Trophoblast cell (in vitro differentiated cells and primary cell): ENCODE data around the gene PLCG1.

ENCODE experiments used
- DNase-seq, 2 donors: peaks; one replicate each; pipeline ENCODE4 v3.0.0-alpha.2; 2016
- H2AFZ ChIP-seq: 2 replicates; pipeline ENCODE4 v1.6.1; 2013; ENCODE audit warnings: low read length, moderate library complexity, mild to moderate bottlenecking; ENCODE audit not compliant: insufficient read depth, poor library complexity
- H2AK5ac ChIP-seq: 2 replicates; pipeline ENCODE4 v1.6.1; 2013; ENCODE audit warnings: mild to moderate bottlenecking, low read length
- H2BK120ac ChIP-seq: 2 replicates; pipeline ENCODE4 v1.6.1; 2013; ENCODE audit warnings: low read length, mild to moderate bottlenecking, moderate library complexity; ENCODE audit not compliant: insufficient read depth, poor library complexity
- H2BK12ac ChIP-seq: 2 replicates; pipeline ENCODE4 v1.6.1; 2013; ENCODE audit warnings: mild to moderate bottlenecking, low read length, moderate library complexity
- H2BK5ac ChIP-seq: 2 replicates; pipeline ENCODE4 v1.6.1; 2013; ENCODE audit warnings: low read length, low read depth, moderate library complexity, mild to moderate bottlenecking; ENCODE audit not compliant: poor library complexity
- H3K14ac ChIP-seq: 2 replicates; pipeline ENCODE4 v1.6.1; 2013; ENCODE audit warnings: mild to moderate bottlenecking, low read length
- H3K18ac ChIP-seq: 2 replicates; pipeline ENCODE4 v1.6.1; 2013; ENCODE audit warnings: mild to moderate bottlenecking, low read length
- H3K23ac ChIP-seq: 2 replicates; pipeline ENCODE4 v1.6.1; 2013; ENCODE audit warnings: low read length
- H3K27ac ChIP-seq: 2 replicates; pipeline ENCODE4 v1.5.1; 2013; ENCODE audit warnings: low read depth, mild to moderate bottlenecking, inconsistent platforms, low read length, moderate library complexity
- H3K27me3 ChIP-seq: 2 replicates; pipeline ENCODE4 v1.6.1; 2013; ENCODE audit warnings: inconsistent platforms, mild to moderate bottlenecking, low read length, moderate library complexity; ENCODE audit not compliant: insufficient read depth
- H3K36me3 ChIP-seq, 2 experiments: 1 replicate in 1 of 2; 2 replicates in 1 of 2; pipeline ENCODE4 v1.6.1; 2013; ENCODE audit warnings: low read length in 2 of 2, mild to moderate bottlenecking in 2 of 2, moderate library complexity in 1 of 2; ENCODE audit not compliant: insufficient read depth in 2 of 2, control insufficient read depth in 1 of 2
- H3K4ac ChIP-seq: 2 replicates; pipeline ENCODE4 v1.6.1; 2013; ENCODE audit warnings: low read depth, mild to moderate bottlenecking, low read length, moderate library complexity
- H3K4me1 ChIP-seq, 2 experiments: 1 replicate in 1 of 2; 2 replicates in 1 of 2; pipeline ENCODE4 v1.6.1; 2013; ENCODE audit warnings: low read length in 2 of 2, mild to moderate bottlenecking in 2 of 2, moderate library complexity in 1 of 2; ENCODE audit not compliant: insufficient read depth in 2 of 2, control insufficient read depth in 1 of 2
- H3K4me2 ChIP-seq: 2 replicates; pipeline ENCODE4 v1.6.1; 2013; ENCODE audit warnings: inconsistent platforms, mild to moderate bottlenecking, low read length, moderate library complexity
- H3K4me3 ChIP-seq: 2 replicates; pipeline ENCODE4 v1.5.1; 2013; ENCODE audit warnings: mild to moderate bottlenecking, low read depth, low read length, inconsistent platforms
- H3K79me1 ChIP-seq: one replicate; pipeline ENCODE4 v1.6.1; 2013; ENCODE audit warnings: low read length
- H3K79me2 ChIP-seq: 2 replicates; pipeline ENCODE4 v1.6.1; 2013; ENCODE audit warnings: low read length, mild to moderate bottlenecking; ENCODE audit not compliant: control insufficient read depth, insufficient read depth, poor library complexity
- H3K9ac ChIP-seq: 2 replicates; pipeline ENCODE4 v1.6.1; 2013; ENCODE audit warnings: mild to moderate bottlenecking, low read length
- H3K9me3 ChIP-seq: 2 replicates; pipeline ENCODE4 v1.6.1; 2013; ENCODE audit warnings: low read depth, mild to moderate bottlenecking, control low read depth, inconsistent platforms, low read length; ENCODE audit not compliant: insufficient read depth
- H4K12ac ChIP-seq: 2 replicates; pipeline ENCODE4 v1.6.1; 2013; ENCODE audit warnings: low read depth, mild to moderate bottlenecking, low read length, moderate library complexity
- H4K8ac ChIP-seq: 2 replicates; pipeline ENCODE4 v1.6.1; 2013; ENCODE audit warnings: low read depth, mild to moderate bottlenecking, low read length, moderate library complexity
- H4K91ac ChIP-seq: one replicate; pipeline ENCODE4 v1.6.1; 2013; ENCODE audit warnings: low read depth, mild to moderate bottlenecking, low read length, moderate library complexity
- WGBS: extraction: QIAGEN DNeasy Blood & Tissue Kit; methylation state at CpG from one replicate; pipeline ENCODE4 v1.1.7; 2013; ENCODE audit warnings: missing lambda C conversion rate; ENCODE audit not compliant: insufficient read length, insufficient coverage; ENCODE audit errors: extremely low coverage; 5-methylcytosine and 5-hydroxymethylcytosine counted together

PLCG1 gene

DNA sequence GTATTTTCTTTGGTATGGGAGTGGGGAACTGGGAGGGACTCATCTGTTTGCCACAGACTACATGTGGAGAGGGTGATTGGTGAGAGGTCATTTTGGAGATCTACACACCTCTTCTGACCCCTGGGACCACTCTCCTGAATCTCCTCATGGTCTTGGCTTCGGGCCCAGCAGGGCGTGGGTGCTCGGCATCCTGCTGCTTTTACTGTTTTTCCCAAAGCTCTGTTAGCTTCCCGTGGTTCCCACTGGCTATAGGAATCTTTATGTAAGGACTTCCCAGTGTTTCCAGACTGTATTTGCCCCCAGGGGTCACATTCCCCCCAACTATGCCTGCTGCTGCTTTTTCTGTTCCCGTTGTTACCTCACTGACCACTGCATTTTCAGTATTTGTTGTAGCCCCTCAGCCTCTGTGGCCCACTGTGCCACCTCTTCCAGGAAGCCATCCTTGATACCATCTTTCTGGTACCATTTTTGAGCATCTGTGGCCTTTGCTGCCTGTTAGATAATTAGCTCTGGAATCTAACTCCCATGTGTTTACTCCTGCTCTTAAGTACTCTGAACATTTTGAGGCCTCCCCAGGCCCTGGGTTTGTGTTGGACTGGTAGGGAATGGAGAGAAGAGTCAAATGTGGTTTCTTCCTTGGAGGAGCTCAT lies 14.9 kb downstream of the PLCG1 start:
- WGBS = no CpG with 5 or more reads among the region's 5 CpGs
- no peak overlapping the region for H3K9ac ChIP-seq
- no peak overlapping the region for H4K91ac ChIP-seq
- H2AK5ac ChIP-seq = no peak overlapping the region
- H3K4ac ChIP-seq = peak overlapping the region; percentile 90
- H3K79me1 ChIP-seq = no peaks in the 10 kb centered on the region
- peaks cover 2 to 3% of the 10 kb centered on the region in 2 experiments for H3K36me3 ChIP-seq
- H3K4me1 ChIP-seq = peaks cover 23 to 38% of the 10 kb centered on the region in 2 experiments
- H3K79me2 ChIP-seq = peaks cover 31% of the 10 kb centered on the region
- no peak overlapping the region for H2AFZ ChIP-seq
- H2BK12ac ChIP-seq = no peak overlapping the region
- no peak overlapping the region for H2BK5ac ChIP-seq
- H3K23ac ChIP-seq = no peak overlapping the region
- H3K4me2 ChIP-seq = no peak overlapping the region
- H3K18ac ChIP-seq = no peak overlapping the region
- no peaks in the 10 kb centered on the region for H3K27me3 ChIP-seq
- no peak overlapping the region for H3K27ac ChIP-seq
- no peak overlapping the region for H4K12ac ChIP-seq
- DNase-seq = no peak
- no peak overlapping the region for H3K14ac ChIP-seq
- H3K9me3 ChIP-seq = peaks cover 2% of the 10 kb centered on the region
- H4K8ac ChIP-seq = no peak overlapping the region
- H3K4me3 ChIP-seq = no peak overlapping the region
- no peak overlapping the region for H2BK120ac ChIP-seq

DNA sequence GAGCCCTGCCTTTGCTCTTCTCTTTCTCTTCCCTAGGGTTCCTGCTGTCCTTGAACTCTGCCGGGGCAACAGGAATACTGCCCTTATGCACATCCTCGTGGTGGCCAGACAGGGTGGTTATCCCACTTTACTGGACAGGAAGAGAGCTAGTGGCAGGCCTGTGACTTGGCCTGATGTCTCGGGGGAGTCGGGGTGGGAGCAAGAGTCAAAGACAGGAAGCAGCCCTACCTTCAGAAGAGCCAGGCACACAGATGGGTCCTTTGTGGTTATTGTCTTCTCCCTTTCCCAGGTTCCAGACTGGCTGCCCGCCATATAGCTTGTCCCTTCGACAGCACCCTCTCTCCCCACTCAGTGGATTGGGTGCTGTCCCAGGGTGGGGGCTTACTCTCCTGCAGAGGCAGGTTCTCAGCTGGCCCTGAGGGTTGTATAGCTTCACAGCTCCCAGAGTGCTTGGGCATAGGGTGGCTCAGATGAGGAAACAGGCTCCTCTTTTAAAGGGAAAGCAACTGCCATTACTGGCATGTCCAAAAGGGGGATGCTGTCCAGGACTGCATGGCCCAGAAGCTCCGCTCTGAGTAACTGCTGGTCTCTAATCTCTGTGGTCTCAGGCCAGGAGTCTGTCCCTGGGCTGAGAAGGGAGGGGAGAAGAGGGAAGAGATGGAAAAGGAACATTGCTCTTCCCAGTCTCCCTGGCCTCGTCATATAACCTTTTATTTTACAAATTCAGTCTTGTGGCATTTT lies 17.3 kb downstream of the PLCG1 start:
- Histone ChIP-seq H3K79me1 (no peaks in the 10 kb centered on the region), H3K4ac (peak overlapping the region; percentile 32), H3K18ac (no peak overlapping the region), H3K23ac (no peak overlapping the region), H3K4me2 (no peak overlapping the region), H3K27ac (no peak overlapping the region), H4K12ac (no peak overlapping the region), H3K79me2 (peaks cover 34% of the 10 kb centered on the region), H3K4me1 (peaks cover 45 to 60% of the 10 kb centered on the region in 2 experiments), H3K9me3 (peaks cover under 1% of the 10 kb centered on the region), H3K27me3 (no peaks in the 10 kb centered on the region), H2AFZ (no peak overlapping the region), H2BK12ac (no peak overlapping the region), H2AK5ac (no peak overlapping the region), H2BK5ac (no peak overlapping the region), H2BK120ac (no peak overlapping the region), H3K4me3 (no peak overlapping the region), H4K8ac (no peak overlapping the region), H3K14ac (no peak overlapping the region), H4K91ac (no peak overlapping the region), H3K36me3 (peaks cover 2 to 4% of the 10 kb centered on the region in 2 experiments), H3K9ac (no peak overlapping the region)
- DNase-seq = no peak
- no CpG with 5 or more reads among the region's 8 CpGs for WGBS

DNA sequence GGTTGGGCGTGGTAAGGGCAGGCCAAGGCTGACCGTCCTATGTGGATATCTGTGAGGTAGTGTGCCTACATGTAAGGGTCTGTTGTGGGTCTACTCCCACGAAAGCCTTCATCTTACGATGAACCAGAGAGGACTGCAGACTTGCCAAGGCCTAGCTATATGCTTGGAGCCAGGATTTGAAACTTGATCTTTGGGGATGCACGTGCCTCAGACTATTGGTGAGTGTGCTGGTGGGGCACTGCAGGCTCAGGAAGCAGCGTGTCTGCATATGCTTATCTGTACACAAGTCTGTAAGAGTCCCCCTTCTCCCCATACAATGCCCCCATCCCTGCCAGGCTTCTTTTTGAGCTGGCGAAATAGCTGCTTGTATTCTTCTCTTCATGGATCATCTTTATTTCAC lies 17.9 kb downstream of the PLCG1 start:
- WGBS = no CpG with 5 or more reads among the region's 7 CpGs
- H4K91ac ChIP-seq = no peak overlapping the region

DNA sequence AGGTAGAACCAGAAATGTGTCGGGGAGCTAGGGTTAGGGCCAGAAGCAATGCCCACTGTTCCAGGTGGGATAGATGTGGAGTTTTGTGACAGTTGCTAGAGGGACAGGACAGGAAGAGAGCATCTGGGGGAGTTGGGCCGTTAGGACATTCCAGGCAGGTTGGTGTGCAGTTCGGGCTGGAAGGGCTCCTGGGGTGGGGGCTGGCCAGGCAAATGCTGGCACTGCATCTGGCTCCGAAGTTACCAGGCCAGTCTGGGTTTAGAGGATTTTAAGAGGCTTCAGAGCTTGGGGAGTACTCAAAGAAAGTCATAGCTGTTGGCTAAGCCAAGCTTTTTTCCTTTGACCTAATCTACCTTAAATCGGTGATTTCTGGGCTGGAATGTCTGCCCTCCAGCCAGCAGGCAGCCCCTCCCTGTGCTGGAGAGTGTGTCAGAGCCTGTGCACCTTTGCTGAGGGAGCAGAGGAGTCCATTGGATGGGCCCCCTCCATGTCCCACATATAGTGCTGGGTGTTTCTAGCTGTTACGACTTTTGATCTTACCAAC lies 20.8 kb downstream of the PLCG1 start:
- Histone ChIP-seq H3K4me2 (no peak overlapping the region), H4K8ac (no peak overlapping the region), H3K9ac (no peak overlapping the region), H2BK12ac (no peak overlapping the region), H2BK5ac (no peak overlapping the region), H3K4me3 (no peak overlapping the region), H3K4me1 (peaks cover 42 to 48% of the 10 kb centered on the region in 2 experiments), H3K27me3 (no peaks in the 10 kb centered on the region), H2AFZ (no peak overlapping the region), H3K79me2 (peaks cover 12% of the 10 kb centered on the region), H2AK5ac (no peak overlapping the region), H3K79me1 (no peaks in the 10 kb centered on the region), H2BK120ac (no peak overlapping the region), H3K36me3 (peaks cover 30 to 32% of the 10 kb centered on the region in 2 experiments), H3K27ac (no peak overlapping the region), H3K18ac (no peak overlapping the region), H3K23ac (no peak overlapping the region), H4K12ac (no peak overlapping the region), H3K9me3 (no peaks in the 10 kb centered on the region), H3K14ac (no peak overlapping the region), H4K91ac (no peak overlapping the region), H3K4ac (peak overlapping the region; percentile 43)
- WGBS = no CpG with 5 or more reads among the region's 6 CpGs
- peak; percentile 78 to 86 for DNase-seq

More for the DNA sequence above, 17.9 kb downstream of the PLCG1 start:
- Histone ChIP-seq H4K12ac (no peak overlapping the region), H3K79me2 (peaks cover 30% of the 10 kb centered on the region), H3K4me3 (no peak overlapping the region), H3K4ac (no peak overlapping the region), H2BK5ac (no peak overlapping the region), H3K27me3 (no peaks in the 10 kb centered on the region), H3K36me3 (peaks cover 8 to 10% of the 10 kb centered on the region in 2 experiments), H3K23ac (no peak overlapping the region), H3K9ac (no peak overlapping the region), H3K79me1 (no peaks in the 10 kb centered on the region), H3K14ac (no peak overlapping the region), H2BK120ac (no peak overlapping the region), H3K4me1 (peaks cover 47 to 61% of the 10 kb centered on the region in 2 experiments), H3K4me2 (no peak overlapping the region), H3K18ac (no peak overlapping the region), H2BK12ac (no peak overlapping the region), H4K8ac (no peak overlapping the region), H3K27ac (no peak overlapping the region), H2AFZ (no peak overlapping the region), H2AK5ac (no peak overlapping the region), H3K9me3 (no peaks in the 10 kb centered on the region)
- DNase-seq = no peak
